SK-N-MC (cell line): ENCODE measurements around the gene TFAP2B.

Experiments used
- EZH2 ChIP-seq: fragments of 200-600 bp; sonication (generic); IDR thresholded peaks from one replicate; pipeline ENCODE4 v1.6.1; 2017; ENCODE audit warnings: antibody characterized with exemption
- FOXP2 ChIP-seq: optimal IDR thresholded peaks from 2 replicates; pipeline ENCODE3; 2011; ENCODE audit warnings: mild to moderate bottlenecking, moderate library complexity; ENCODE audit not compliant: insufficient read depth; ENCODE audit errors: extremely low read length, control extremely low read depth
- POLR2AphosphoS5 ChIP-seq: IDR thresholded peaks from 2 replicates; pipeline ENCODE4 v1.6.1; 2012; ENCODE audit warnings: mild to moderate bottlenecking, low read depth, low read length, borderline replicate concordance

- TF ChIP-seq POLR2AphosphoS5: no peak
- no peak for TF ChIP-seq EZH2
- TF ChIP-seq FOXP2: no peak
Measured at GRCh38 chr6:50807035-50807434, 11.6 kb upstream of the TFAP2B start.
